Right lobe of liver (tissue), 6 donors: ENCODE results near the gene EXPH5. TPM values are rescaled to one million over a fixed set of nuclear protein-coding genes. Genes with fewer than 3 reads are reported as not detected.

Experiments
- ATAC-seq, 4 donors: fragments of 200-7000 bp; cut with Tn5 transposase; one replicate each; pipeline ENCODE4 v1.9.1; 2020; ENCODE audit warnings: mild to moderate bottlenecking in 4 of 4, moderate library complexity in 4 of 4
- DNase-seq, 3 donors: peaks; one replicate each; pipeline ENCODE4 v3.0.0-alpha.2; 2020
- H3K27ac ChIP-seq, 3 donors: fragments of 200-600 bp; one replicate each; pipeline ENCODE4 v1.8.0; 2022
- H3K27me3 ChIP-seq, 2 donors: fragments of 200-600 bp; one replicate each; pipeline ENCODE4 v1.8.0; 2022
- H3K36me3 ChIP-seq, 4 donors: fragments of 200-600 bp; sonication (generic) in 1 of 4; one replicate each; pipeline versions ENCODE4 v1.5.1 to v1.8.0; 2017 to 2022; ENCODE audit warnings: control low read depth in 1 of 4
- H3K4me1 ChIP-seq, 4 donors: fragments of 200-600 bp; sonication (generic) in 1 of 4; one replicate each; pipeline versions ENCODE4 v1.5.1 to v1.8.0; 2017 to 2022; ENCODE audit warnings: control low read depth in 1 of 4
- H3K4me3 ChIP-seq, 3 donors: fragments of 200-600 bp; one replicate each; pipeline ENCODE4 v1.8.0; 2022
- H3K9me3 ChIP-seq, 4 donors: fragments of 200-600 bp; sonication (generic) in 1 of 4; one replicate each; pipeline versions ENCODE4 v1.5.1 to v1.8.0; 2017 to 2022; ENCODE audit warnings: control low read depth in 1 of 4
- CTCF ChIP-seq, 4 donors: fragments of 200-600 bp in 3 of 4; fragments of 450-650 bp in 1 of 4; IDR thresholded peaks; one replicate each; pipeline versions ENCODE4 v1.5.1 to v1.8.0; 2016 to 2022; ENCODE audit warnings: antibody characterized with exemption in 4 of 4, mild to moderate bottlenecking in 2 of 4
- POLR2A ChIP-seq: fragments of 450-650 bp; IDR thresholded peaks from one replicate; pipeline ENCODE4 v1.6.1; 2017; ENCODE audit warnings: antibody characterized with exemption, mild to moderate bottlenecking
- WGBS: methylation state at CpG from one replicate; pipeline ENCODE4 v1.1.6; 2018; ENCODE audit warnings: low coverage, low lambda C conversion rate; ENCODE audit not compliant: insufficient coverage; ENCODE audit errors: missing lambda C conversion rate; 5-methylcytosine and 5-hydroxymethylcytosine counted together
- intact Hi-C, 2 donors: fragments of 100-400 bp; cut with DNase I; formaldehyde crosslinking; loops; one replicate each; pipeline versions ENCODE4 v1.11.2 to v1.14.1; 2022
- total RNA-seq, 6 experiments: library from RNA; depleted of rRNA in 2 of 6; stranded (reverse); fragments of >200 nt in 2 of 6; fragmentation: NEBNext Ultra II Directional in 3 of 6; extraction: Animal tissue kit (Norgen Biotek cat#: 25700) in 3 of 6; gene quantifications; one replicate each; pipeline versions ENCODE4 v1.1.0 to v1.2.4, GENCODE V29; 2016 to 2023
- donor health status: DM: no; HTN: yes; CAD: no.
- donor health status: DM: no; HTN: no; CAD: no.
- donor health status: DM: no; HTN: no; CAD: no.
- donor health status: DM: no; HTN: yes; CAD: no.
- donor health status: DM: no; HTN: yes; CAD: no.

The EXPH5 gene
- total RNA-seq, 6 experiments from 2014 or later = 8.3 to 12.4 (median 10.2) TPM

- no peak for DNase-seq
- no peak for ATAC-seq
- no CpG with 5 or more reads among the region's 1 CpG for WGBS
These were observed 68.4 kb downstream of the EXPH5 start for GRCh38 chr11:108525161-108525560.

GRCh38 chr11:108524422-108524821, 69.1 kb downstream of the EXPH5 start:
- intact Hi-C loops = no loop called here
- no peak for DNase-seq
- H3K4me3 ChIP-seq = no peak overlapping the region
- no peak overlapping the region for H3K27ac ChIP-seq
- ATAC-seq = no peak
- no peaks in the 10 kb centered on the region for H3K9me3 ChIP-seq
- TF ChIP-seq CTCF (IDR thresholded peaks at IDR 0.05) = no peak
- TF ChIP-seq POLR2A = no peak
- H3K36me3 ChIP-seq = no peaks in the 10 kb centered on the region
- no peaks in the 10 kb centered on the region for H3K4me1 ChIP-seq
- H3K27me3 ChIP-seq = no peaks in the 10 kb centered on the region

More at GRCh38 chr11:108525161-108525560, 68.4 kb downstream of the EXPH5 start:
- H3K4me3 ChIP-seq = no peak overlapping the region
- H3K27ac ChIP-seq = no peak overlapping the region
- H3K27me3 ChIP-seq = no peaks in the 10 kb centered on the region
- intact Hi-C loops = no loop called here
- TF ChIP-seq POLR2A (no peak), CTCF (IDR thresholded peaks at IDR 0.05) (no peak)
- no peaks in the 10 kb centered on the region for H3K9me3 ChIP-seq
- no peaks in the 10 kb centered on the region for H3K4me1 ChIP-seq
- no peaks in the 10 kb centered on the region for H3K36me3 ChIP-seq

DNA sequence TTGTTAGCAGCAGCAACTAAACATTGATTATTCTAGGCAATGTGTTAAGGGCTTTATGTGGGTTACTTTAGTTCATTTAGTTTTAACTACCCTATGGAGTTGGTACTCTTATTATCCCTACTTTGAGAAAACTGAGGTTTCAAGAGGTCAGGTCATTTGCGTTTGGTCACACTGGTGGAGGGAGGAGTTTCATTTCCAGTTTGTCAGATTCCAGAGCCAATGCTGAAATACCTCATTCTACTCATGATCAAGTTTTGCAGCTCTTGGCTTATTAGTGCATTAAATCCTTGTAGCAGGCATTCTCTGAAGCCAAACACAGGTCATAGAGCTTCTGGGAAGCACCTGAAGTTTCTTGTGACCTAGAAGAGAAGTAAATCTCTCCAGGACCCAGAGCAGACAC, 71.2 kb downstream of the EXPH5 start:
- no peaks in the 10 kb centered on the region for H3K9me3 ChIP-seq
- H3K4me1 ChIP-seq = no peaks in the 10 kb centered on the region
- DNase-seq (no peak), ATAC-seq (peak in 1 of 4 donors; percentile 40)
- no peak for TF ChIP-seq POLR2A
- no peak for TF ChIP-seq CTCF (IDR thresholded peaks at IDR 0.05)
- no peaks in the 10 kb centered on the region for H3K27me3 ChIP-seq
- H3K4me3 ChIP-seq = no peak overlapping the region
- 38% methylated on average over 1 of the region's 1 CpG for WGBS
- intact Hi-C loops = no loop called here
- H3K36me3 ChIP-seq = no peaks in the 10 kb centered on the region
- H3K27ac ChIP-seq = no peak overlapping the region

- Histone ChIP-seq H3K27ac (no peak overlapping the region), H3K9me3 (no peaks in the 10 kb centered on the region), H3K4me1 (no peaks in the 10 kb centered on the region), H3K36me3 (peaks cover 0 to 11% (median 4%) of the 10 kb centered on the region in 4 donors), H3K4me3 (no peak overlapping the region), H3K27me3 (no peaks in the 10 kb centered on the region)
- intact Hi-C loops = no loop called here
- ATAC-seq (no peak), DNase-seq (no peak)
- TF ChIP-seq POLR2A (no peak), CTCF (IDR thresholded peaks at IDR 0.05) (no peak)
- 86% methylated on average over 10 of the region's 10 CpGs for WGBS
These were observed 75.0 kb downstream of the EXPH5 start for GRCh38 chr11:108518581-108518980.

- no peaks in the 10 kb centered on the region for H3K9me3 ChIP-seq
- ATAC-seq = no peak
- no peak overlapping the region for H3K27ac ChIP-seq
- TF ChIP-seq POLR2A (no peak), CTCF (IDR thresholded peaks at IDR 0.05) (no peak)
- DNase-seq = no peak
- H3K36me3 ChIP-seq = peaks cover 0 to 14% (median 7%) of the 10 kb centered on the region in 4 donors
- H3K27me3 ChIP-seq = no peaks in the 10 kb centered on the region
- intact Hi-C loops = no loop called here
- no peak overlapping the region for H3K4me3 ChIP-seq
- 85% methylated on average over 4 of the region's 4 CpGs for WGBS
- H3K4me1 ChIP-seq = no peaks in the 10 kb centered on the region
These were observed 77.4 kb downstream of the EXPH5 start for GRCh38 chr11:108516125-108516524.
